KOPT-K1 (cell line): ENCODE measurements around the gene FAM193A.
"Not testable (repeated sequence)": the region's sequence is repeated elsewhere in the genome, so short reads cannot be mapped to it uniquely, and the experiment has no call there.

ENCODE experiments used
- H3K27ac ChIP-seq: fragments of 200-600 bp; sonication (generic); 2 replicates; pipeline ENCODE4 v1.5.1; 2016; ENCODE audit warnings: antibody characterized with exemption, mild to moderate bottlenecking, low read depth, low read length; ENCODE audit not compliant: poor library complexity, severe bottlenecking
- H3K36me3 ChIP-seq: fragments of 200-600 bp; sonication (generic); 2 replicates; pipeline ENCODE4 v1.5.1; 2017; ENCODE audit warnings: antibody characterized with exemption, mild to moderate bottlenecking, low read length, moderate library complexity; ENCODE audit not compliant: insufficient read depth
- H3K9me3 ChIP-seq: fragments of 200-600 bp; sonication (generic); 2 replicates; pipeline ENCODE4 v1.5.1; 2017; ENCODE audit warnings: antibody characterized with exemption, low read length, mild to moderate bottlenecking; ENCODE audit not compliant: insufficient read depth, poor library complexity, severe bottlenecking

Gene FAM193A

DNA sequence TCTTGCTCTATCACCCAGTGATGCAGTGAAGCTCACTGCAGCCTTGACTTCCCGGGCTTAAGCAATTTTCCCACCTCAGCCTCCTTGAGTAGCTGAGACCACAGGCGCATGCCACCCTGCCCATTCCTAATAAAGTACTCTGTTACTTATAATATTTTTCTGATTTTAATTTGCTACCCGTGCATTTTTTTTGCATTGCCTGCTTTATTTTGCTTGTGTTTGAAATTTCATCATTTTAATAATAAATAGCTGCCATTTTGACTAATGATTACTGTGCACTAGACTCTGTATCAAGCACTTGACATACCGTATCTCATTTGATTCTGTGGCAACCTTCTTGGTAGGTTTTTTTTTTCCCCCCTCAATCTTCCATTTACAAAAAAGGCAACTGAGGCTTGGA is 41.7 kb downstream of the FAM193A start:
- peaks cover 7% of the 10 kb centered on the region; the same call in 1 of the 2 replicates for H3K36me3 ChIP-seq
- peaks cover 14% of the 10 kb centered on the region for H3K9me3 ChIP-seq
- no peak overlapping the region for H3K27ac ChIP-seq

DNA sequence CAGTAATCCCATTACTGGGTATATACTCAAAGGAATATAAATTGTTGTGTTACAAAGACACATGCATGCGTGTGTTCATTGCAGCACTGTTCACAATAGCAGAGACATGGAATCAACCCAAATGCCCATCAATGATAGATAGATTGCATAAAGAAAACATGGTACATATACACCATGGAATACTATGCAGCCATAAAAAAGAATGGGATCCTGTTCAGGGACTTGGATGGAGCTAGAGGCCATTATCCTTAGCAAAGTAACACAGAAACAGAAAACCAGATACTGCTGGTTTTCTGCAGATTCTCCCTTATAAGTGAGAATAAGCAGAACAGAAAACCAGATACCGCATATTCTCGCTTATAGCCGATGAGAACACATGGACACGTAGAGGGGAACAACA is 43.5 kb downstream of the FAM193A start:
- Histone ChIP-seq H3K9me3 (peaks cover 14% of the 10 kb centered on the region), H3K27ac (no peak overlapping the region), H3K36me3 (peaks cover 7% of the 10 kb centered on the region; the same call in 1 of the 2 replicates)

DNA sequence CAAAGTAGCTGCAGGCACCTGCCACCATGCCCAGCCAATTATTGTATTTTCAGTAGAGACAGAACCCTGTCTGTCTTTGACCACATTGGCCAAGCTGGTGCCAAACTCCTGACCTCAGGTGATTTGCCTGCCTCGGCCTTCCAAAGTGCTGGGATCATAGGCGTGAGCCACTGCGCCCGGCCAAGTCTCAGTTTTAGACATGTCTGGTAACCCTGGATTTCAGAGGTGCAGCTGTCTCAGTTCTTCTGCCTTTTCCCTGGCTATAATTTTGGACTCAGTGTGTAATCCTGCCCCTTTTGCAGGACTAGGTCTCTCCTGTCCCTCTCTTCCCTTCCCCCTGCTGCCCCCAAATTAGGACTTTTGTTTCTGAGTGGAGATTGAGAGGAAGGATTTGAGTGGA is 46.6 kb downstream of the FAM193A start:
- Histone ChIP-seq H3K9me3 (peaks cover 14% of the 10 kb centered on the region), H3K36me3 (peaks cover 7% of the 10 kb centered on the region; the same call in 1 of the 2 replicates), H3K27ac (no peak overlapping the region)

DNA sequence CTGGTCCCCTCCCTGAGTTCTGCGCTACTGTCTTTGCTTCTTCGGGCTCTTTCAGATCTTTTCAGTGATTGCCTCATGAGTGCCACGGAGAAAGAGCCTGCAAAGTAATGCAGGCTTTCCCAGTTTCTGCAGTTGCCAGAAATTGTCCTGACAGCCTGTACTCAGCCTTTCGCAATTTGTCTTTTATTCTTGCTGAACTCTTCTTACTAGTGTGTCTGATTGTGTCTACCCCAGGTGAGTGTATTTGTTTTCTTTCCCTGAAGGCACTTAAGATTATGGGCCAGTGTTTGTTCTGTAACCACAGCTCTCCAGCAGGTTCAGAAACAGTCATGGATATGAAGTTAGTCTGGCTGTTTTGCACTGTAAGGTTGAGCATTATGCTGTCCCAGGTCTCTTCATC is 47.1 kb downstream of the FAM193A start:
- peaks cover 7% of the 10 kb centered on the region; the same call in 1 of the 2 replicates for H3K36me3 ChIP-seq
- peaks cover 14% of the 10 kb centered on the region for H3K9me3 ChIP-seq
- no peak overlapping the region for H3K27ac ChIP-seq

DNA sequence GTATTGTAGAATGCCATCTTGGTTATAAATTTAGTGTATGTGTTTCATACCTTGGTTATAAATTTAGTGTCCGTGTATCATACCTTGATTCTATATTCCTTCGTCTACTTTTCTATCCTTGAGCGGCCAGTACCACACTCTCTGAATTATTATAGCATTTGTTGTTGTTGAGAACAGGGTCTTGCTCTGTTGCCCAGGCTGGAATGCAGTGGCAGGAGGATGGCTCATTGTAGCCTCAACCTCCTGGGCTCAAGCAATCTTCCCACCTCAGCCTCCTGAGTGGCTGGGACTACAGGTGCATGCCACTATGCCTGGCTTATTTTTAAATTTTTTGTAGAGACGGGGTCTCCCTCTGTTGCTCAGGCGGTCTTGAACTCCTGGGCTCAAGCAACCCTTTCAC is 50.1 kb downstream of the FAM193A start:
- Histone ChIP-seq H3K27ac (no peak overlapping the region), H3K36me3 (no peaks in the 10 kb centered on the region), H3K9me3 (no peaks in the 10 kb centered on the region)

DNA sequence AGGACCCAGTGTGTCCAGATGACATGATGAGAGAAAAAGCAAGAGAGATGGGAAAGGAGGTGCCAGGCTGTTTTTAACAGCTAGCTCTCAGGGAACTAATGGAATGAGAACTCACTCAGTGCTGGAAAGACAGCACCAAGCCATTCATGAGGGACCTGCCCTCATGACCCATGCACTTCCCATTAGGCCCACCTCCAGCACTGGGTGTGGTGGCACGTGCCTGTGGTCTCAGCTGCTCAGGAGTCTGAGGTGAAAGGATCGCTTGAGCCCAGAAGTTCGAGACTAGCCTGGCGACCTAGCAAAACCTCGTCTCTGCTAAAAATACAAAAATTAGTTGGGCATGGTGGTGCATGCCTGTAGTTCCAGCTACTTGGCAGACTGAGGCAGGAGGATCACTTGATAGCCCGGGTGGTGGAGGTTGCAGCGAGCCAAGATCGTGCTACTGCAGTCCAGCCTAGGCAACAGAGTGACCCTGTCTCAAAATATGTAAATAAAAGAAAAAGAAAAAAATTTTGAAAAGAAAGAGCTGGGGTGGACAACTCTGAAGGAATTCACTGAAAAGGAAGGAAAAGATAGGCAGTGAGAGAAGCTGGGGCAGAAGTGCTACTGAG is 50.9 kb downstream of the FAM193A start:
- H3K9me3 ChIP-seq: no peaks in the 10 kb centered on the region
- no peaks in the 10 kb centered on the region for H3K36me3 ChIP-seq
- no peak overlapping the region for H3K27ac ChIP-seq

DNA sequence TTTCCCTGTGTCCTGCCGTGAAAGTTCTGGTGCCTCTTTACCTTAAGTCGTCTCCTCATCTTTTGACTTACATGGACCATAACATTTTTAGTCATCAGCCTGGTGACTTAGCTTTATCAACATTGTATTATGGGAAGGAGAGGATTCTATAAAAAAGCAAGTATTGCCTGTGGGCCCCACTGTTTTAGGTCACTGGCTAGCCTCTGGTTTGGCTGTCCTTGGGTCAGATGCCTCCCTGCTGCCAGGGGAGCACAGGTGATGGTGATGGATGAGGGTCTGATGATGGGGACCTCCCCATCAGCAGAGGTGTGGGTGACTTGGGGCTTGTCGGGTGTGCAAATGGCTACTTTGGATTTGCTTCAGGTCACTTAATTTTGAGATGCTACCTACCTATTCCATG is 51.8 kb downstream of the FAM193A start:
- Histone ChIP-seq H3K27ac (no peak overlapping the region), H3K9me3 (no peaks in the 10 kb centered on the region), H3K36me3 (no peaks in the 10 kb centered on the region)

DNA sequence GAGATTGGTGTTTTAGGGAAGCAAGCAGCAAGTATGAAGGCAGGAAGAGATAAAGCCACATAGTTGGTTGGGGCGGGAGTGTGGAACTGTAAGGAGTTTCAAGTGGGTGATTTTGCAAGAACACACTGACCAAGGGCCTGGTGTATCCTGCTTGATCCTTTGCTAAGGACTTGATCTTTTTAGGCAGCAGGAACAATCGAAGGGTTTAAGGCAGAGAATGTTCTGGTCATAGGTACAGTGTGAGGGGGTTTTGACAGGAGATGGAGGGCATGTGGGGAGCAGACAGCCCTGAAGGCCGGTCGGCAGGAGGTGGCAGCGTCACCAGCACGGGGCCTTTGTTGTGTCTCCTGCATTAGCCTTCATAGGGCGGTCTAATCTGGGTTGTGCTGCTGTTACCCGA is 54.7 kb downstream of the FAM193A start:
- Histone ChIP-seq H3K27ac (no peak overlapping the region), H3K9me3 (no peaks in the 10 kb centered on the region), H3K36me3 (peaks cover 3% of the 10 kb centered on the region)

DNA sequence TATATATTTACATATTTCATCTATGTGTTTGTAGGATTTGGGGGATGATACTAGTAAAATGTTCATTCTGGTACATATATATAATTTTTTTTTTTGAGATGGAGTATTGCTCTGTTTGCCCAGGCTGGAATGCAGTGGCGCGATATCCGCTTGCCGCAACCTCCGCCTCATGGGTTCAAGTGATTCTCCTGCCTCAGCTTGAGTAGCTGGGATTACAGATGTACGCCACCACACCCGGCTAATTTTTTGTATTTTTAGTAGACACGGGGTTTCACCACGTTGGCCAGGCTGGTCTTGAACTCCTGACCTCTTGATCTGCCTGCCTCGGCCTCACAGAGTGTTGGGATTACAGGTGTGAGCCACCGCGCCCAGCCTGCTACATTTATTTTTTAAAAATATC is 55.6 kb downstream of the FAM193A start:
- H3K27ac ChIP-seq, H3K9me3 ChIP-seq: not testable (repeated sequence)
- H3K36me3 ChIP-seq: peaks cover 11% of the 10 kb centered on the region

DNA sequence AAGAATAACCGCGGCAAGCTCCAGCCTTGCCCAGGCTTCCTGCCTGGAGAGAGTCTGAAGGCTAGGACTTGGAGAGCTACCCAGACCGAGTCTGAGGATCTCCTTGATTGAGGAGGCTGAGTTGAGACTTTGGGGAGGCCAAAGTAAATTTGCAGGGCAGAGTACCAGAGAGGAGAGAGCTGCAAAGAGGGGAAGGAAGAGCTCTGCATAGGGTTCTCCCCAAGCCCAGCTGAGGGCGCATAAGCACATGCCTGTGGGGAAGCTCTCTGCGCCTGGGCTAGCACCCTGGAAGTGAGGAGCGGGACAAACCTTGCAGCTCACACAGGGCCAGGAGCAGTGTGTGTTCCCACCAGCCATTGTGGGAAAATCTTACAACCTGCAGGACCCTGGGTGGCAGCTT is 56.1 kb downstream of the FAM193A start:
- peaks cover 16% of the 10 kb centered on the region for H3K36me3 ChIP-seq
- H3K9me3 ChIP-seq: no peaks in the 10 kb centered on the region
- no peak overlapping the region for H3K27ac ChIP-seq

DNA sequence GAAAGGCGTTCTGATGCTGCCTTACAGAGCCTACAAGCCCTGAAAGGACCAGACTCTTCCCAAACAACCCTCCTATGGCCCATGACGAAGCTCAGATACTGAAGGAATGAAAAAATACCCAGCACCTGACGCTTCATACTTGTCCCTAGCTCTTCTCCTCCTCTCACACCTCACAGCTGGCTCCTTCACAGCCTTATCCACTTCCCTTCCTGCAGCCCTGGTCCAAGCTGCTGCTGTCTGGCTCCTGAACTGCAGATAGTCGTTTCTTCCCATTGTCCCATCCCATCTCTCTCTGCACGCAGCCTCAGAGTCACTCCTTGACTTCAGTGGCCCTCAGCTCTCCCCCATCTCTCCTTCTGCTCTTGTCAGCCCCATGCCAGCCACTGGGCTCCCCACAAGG is 56.6 kb downstream of the FAM193A start:
- Histone ChIP-seq H3K27ac (no peak overlapping the region), H3K9me3 (no peaks in the 10 kb centered on the region)

DNA sequence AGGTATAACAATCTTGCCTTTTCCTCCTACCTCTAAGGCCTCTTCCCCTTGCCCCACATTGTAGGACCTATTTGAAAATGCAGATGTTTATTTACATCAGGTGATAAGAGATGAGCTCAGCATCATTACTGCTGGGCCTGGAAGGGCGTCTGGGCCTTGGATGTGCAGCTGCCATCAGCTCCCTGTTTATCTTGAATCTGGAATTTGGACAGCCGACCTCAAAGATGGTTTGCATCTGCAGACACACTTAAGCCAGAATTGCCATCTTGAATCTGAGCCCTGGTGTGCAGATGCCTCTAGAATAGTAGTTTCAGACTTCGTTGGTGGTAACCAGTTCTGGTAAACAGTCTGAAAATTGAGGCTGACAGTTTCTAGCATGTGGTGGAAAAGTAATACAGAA is 59.0 kb downstream of the FAM193A start:
- Histone ChIP-seq H3K9me3 (no peaks in the 10 kb centered on the region), H3K36me3 (peaks cover 44% of the 10 kb centered on the region), H3K27ac (no peak overlapping the region)

More for the DNA sequence above, 56.6 kb downstream of the FAM193A start:
- peaks cover 20% of the 10 kb centered on the region for H3K36me3 ChIP-seq

DNA sequence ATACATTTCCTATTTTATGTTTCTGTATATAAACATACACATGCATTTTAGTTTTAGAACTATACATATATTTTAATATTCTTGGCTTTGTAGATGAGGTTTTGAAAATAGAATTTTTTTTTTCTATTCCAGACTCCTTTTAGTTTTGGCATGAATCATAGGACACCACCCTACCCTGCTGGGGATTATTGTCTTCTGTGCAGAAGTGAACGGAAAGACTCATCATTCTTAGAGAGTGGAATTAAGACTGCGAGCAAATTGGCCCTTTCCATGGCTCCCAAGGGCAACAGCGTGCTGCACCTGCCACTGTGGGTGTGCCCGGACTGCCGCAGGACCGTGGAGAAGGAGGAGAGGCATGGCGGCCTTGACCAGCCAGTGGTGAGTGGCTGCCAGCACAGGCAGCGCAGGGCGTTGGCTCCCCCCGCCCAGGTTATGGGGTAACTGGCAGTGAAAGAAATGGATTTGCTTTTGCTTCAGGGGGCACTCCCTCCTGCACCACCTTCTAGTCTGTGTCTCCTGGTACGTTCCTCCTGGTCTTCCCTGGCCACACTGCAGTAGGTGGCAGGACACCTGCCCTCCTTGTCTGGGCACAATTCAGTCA is 59.6 kb downstream of the FAM193A start:
- no peaks in the 10 kb centered on the region for H3K9me3 ChIP-seq
- peaks cover 49% of the 10 kb centered on the region for H3K36me3 ChIP-seq
- H3K27ac ChIP-seq: no peak overlapping the region

DNA sequence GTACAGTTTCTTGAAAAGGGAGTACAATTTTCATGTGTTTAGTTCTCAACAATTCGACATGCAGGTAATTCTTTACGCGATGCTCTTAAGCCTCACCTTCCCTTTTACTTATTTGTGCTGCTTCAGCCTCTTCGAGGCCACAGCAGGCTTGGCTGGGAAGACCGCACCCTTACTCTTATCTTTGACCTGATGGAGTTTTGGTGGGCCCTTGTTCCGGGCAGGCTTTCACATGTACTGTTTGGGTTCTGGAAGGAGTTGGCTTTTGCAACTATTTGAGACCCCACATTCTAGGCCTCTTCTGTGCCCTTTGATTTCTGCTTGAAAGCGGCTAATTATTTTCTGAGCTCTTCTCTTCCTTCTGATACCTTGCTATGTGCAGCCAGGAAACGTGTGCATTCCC is 60.2 kb downstream of the FAM193A start:
- H3K36me3 ChIP-seq: peaks cover 49% of the 10 kb centered on the region
- H3K27ac ChIP-seq: no peak overlapping the region
- no peaks in the 10 kb centered on the region for H3K9me3 ChIP-seq

DNA sequence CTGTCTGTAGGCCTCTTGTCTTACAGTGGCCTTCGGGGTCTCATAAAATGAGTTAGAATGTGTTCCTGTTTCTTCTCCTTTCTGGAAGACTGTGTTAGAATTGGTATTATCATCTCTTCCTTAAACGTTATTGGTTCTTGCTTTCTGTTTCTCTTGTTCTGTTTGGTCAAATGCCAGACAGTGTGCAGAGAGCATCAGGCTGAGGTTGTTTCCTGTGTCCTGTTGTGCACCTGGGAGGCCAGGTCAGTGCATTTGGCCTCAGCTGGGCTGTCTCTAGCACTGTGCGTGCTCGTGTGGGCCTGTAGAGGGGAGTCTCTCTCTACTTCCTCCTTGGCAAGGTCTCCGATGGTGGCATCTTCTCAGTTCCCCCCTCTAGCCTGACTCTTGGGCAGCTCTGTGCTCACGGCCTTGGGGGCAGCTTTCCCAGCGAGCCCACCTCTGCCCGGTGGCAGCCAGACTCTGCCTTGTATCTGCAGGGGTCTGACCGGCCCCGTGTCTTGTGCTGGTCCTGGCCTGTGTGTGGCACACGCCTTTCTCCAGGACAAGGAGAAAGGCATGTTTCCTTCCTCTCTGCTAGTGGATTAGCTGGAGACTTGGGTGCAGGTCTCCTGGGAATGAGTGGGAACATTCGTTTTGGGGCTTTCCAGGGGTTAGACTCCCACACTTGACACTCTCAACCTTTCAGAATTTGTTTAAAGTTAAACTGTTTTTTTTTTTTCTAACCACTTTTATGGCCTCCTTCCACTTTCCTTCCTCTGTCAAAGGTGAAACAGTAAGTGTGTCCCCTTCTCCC is 62.3 kb downstream of the FAM193A start:
- H3K9me3 ChIP-seq: no peaks in the 10 kb centered on the region
- H3K36me3 ChIP-seq: peaks cover 49% of the 10 kb centered on the region
- no peak overlapping the region for H3K27ac ChIP-seq

DNA sequence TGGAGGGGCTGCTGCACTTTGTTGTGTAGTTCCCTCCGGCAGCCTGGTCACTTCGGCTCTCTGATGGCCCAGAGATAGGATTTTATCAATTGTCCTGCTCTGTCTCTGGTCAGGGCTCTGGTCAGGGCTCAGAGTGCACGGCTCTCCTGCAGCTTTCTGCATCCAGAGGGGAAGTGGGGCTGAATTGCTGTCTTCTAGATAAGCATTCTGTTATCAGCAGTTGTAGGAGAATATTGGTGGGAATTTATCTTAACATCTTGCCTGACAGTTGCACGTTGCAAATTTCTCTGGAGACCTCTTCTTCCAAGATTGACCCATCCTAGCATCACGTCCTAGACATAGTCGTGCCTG is 62.8 kb downstream of the FAM193A start:
- Histone ChIP-seq H3K9me3 (no peaks in the 10 kb centered on the region), H3K36me3 (peaks cover 50% of the 10 kb centered on the region), H3K27ac (no peak overlapping the region)
